SK-N-SH treated with all-trans-retinoic acid at 6 μM for 48 hours (cell line): ENCODE results near the gene ZNF354B.

ENCODE experiments used
- ESRRG ChIP-seq: fragments of 250-450 bp; sonication (Bioruptor Pico); IDR thresholded peaks from 2 replicates; pipeline ENCODE4 v1.6.1; 2021; ENCODE audit warnings: mild to moderate bottlenecking
- GLIS3 ChIP-seq: fragments of 250-450 bp; sonication (Bioruptor Pico); IDR thresholded peaks from 2 replicates; pipeline ENCODE4 v1.5.0; 2020; ENCODE audit warnings: mild to moderate bottlenecking, moderate library complexity
- RARB ChIP-seq: fragments of 250-450 bp; sonication (Bioruptor Pico); IDR thresholded peaks from 2 replicates; pipeline ENCODE4 v1.8.0; 2021; ENCODE audit warnings: mild to moderate bottlenecking, moderate library complexity
- TOX ChIP-seq: fragments of 250-450 bp; sonication (Bioruptor Pico); IDR thresholded peaks from 2 replicates; pipeline ENCODE4 v1.8.0; 2021; ENCODE audit warnings: mild to moderate bottlenecking, moderate library complexity, borderline replicate concordance
- ZFP3 ChIP-seq: fragments of 250-450 bp; sonication (Bioruptor Pico); IDR thresholded peaks from 2 replicates; pipeline ENCODE4 v1.5.0; 2020; ENCODE audit warnings: mild to moderate bottlenecking, moderate library complexity
- ZFP30 ChIP-seq: fragments of 450-650 bp; formaldehyde crosslinking; IDR thresholded peaks from 2 replicates; pipeline ENCODE4 v1.5.0; 2022; ENCODE audit warnings: mild to moderate bottlenecking, moderate library complexity
- TF ChIP-seq, protein P1 (sequence below): fragments of 250-450 bp; sonication (Bioruptor Pico); IDR thresholded peaks from 2 replicates; pipeline ENCODE4 v1.8.0; 2021; ENCODE audit warnings: low read depth, mild to moderate bottlenecking, moderate library complexity, borderline replicate concordance
- TF ChIP-seq, protein P2 (sequence below): fragments of 250-450 bp; sonication (Bioruptor Pico); IDR thresholded peaks from 2 replicates; pipeline ENCODE4 v1.5.0; 2020; ENCODE audit warnings: mild to moderate bottlenecking, moderate library complexity
- TF ChIP-seq, protein P3 (sequence below): fragments of 250-450 bp; sonication (Bioruptor Pico); IDR thresholded peaks from 2 replicates; pipeline ENCODE4 v1.8.0; 2020; ENCODE audit warnings: mild to moderate bottlenecking, moderate library complexity, borderline replicate concordance
- TF ChIP-seq, protein P4 (sequence below): fragments of 250-450 bp; sonication (Bioruptor Pico); IDR thresholded peaks from 2 replicates; pipeline ENCODE4 v1.5.1; 2021; ENCODE audit warnings: mild to moderate bottlenecking, moderate library complexity

DNA sequence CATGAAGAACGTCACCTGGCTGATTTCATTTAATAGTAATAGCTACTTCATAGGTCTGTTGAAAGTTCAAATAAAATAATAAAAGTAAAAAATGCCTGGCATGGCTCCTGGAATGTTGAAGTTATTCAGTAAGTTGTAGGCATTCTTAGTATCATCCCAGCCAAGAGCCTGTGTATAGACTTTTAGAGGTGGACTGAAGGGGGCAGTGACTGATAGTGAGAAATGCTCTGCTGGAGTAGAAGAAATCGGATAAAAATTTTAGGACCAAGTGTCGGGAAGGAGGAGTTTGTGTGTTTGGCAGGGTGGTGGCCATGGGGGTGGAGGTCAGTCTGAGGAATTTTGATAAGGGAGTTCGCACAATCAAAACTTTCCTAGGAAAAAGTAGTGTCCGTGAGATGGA is 39.5 kb downstream of the ZNF354B start:
- TF ChIP-seq, protein P1, sequence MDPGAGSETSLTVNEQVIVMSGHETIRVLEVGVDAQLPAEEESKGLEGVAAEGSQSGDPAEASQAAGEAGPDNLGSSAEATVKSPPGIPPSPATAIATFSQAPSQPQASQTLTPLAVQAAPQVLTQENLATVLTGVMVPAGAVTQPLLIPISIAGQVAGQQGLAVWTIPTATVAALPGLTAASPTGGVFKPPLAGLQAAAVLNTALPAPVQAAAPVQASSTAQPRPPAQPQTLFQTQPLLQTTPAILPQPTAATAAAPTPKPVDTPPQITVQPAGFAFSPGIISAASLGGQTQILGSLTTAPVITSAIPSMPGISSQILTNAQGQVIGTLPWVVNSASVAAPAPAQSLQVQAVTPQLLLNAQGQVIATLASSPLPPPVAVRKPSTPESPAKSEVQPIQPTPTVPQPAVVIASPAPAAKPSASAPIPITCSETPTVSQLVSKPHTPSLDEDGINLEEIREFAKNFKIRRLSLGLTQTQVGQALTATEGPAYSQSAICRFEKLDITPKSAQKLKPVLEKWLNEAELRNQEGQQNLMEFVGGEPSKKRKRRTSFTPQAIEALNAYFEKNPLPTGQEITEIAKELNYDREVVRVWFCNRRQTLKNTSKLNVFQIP (CRISPR knock-in tag): no peak
- TF ChIP-seq ZFP30 (CRISPR knock-in tag) (no peak), ZFP3 (CRISPR knock-in tag) (no peak), RARB (CRISPR knock-in tag) (no peak), GLIS3 (CRISPR knock-in tag) (no peak), ESRRG (no peak), TOX (no peak)
- TF ChIP-seq, protein P2, sequence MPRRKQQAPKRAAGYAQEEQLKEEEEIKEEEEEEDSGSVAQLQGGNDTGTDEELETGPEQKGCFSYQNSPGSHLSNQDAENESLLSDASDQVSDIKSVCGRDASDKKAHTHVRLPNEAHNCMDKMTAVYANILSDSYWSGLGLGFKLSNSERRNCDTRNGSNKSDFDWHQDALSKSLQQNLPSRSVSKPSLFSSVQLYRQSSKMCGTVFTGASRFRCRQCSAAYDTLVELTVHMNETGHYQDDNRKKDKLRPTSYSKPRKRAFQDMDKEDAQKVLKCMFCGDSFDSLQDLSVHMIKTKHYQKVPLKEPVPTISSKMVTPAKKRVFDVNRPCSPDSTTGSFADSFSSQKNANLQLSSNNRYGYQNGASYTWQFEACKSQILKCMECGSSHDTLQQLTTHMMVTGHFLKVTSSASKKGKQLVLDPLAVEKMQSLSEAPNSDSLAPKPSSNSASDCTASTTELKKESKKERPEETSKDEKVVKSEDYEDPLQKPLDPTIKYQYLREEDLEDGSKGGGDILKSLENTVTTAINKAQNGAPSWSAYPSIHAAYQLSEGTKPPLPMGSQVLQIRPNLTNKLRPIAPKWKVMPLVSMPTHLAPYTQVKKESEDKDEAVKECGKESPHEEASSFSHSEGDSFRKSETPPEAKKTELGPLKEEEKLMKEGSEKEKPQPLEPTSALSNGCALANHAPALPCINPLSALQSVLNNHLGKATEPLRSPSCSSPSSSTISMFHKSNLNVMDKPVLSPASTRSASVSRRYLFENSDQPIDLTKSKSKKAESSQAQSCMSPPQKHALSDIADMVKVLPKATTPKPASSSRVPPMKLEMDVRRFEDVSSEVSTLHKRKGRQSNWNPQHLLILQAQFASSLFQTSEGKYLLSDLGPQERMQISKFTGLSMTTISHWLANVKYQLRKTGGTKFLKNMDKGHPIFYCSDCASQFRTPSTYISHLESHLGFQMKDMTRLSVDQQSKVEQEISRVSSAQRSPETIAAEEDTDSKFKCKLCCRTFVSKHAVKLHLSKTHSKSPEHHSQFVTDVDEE: no peak
- TF ChIP-seq, protein P3, sequence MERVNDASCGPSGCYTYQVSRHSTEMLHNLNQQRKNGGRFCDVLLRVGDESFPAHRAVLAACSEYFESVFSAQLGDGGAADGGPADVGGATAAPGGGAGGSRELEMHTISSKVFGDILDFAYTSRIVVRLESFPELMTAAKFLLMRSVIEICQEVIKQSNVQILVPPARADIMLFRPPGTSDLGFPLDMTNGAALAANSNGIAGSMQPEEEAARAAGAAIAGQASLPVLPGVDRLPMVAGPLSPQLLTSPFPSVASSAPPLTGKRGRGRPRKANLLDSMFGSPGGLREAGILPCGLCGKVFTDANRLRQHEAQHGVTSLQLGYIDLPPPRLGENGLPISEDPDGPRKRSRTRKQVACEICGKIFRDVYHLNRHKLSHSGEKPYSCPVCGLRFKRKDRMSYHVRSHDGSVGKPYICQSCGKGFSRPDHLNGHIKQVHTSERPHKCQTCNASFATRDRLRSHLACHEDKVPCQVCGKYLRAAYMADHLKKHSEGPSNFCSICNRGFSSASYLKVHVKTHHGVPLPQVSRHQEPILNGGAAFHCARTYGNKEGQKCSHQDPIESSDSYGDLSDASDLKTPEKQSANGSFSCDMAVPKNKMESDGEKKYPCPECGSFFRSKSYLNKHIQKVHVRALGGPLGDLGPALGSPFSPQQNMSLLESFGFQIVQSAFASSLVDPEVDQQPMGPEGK (CRISPR knock-in tag): no peak
- TF ChIP-seq, protein P4, sequence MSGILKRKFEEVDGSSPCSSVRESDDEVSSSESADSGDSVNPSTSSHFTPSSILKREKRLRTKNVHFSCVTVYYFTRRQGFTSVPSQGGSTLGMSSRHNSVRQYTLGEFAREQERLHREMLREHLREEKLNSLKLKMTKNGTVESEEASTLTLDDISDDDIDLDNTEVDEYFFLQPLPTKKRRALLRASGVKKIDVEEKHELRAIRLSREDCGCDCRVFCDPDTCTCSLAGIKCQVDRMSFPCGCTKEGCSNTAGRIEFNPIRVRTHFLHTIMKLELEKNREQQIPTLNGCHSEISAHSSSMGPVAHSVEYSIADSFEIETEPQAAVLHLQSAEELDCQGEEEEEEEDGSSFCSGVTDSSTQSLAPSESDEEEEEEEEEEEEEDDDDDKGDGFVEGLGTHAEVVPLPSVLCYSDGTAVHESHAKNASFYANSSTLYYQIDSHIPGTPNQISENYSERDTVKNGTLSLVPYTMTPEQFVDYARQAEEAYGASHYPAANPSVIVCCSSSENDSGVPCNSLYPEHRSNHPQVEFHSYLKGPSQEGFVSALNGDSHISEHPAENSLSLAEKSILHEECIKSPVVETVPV (CRISPR knock-in tag): no peak
